Activated CD8-positive, alpha-beta memory T cell treated with anti-CD3 and anti-CD28 coated beads for 48 hours (primary cell): ENCODE data around the gene TEKTIP1.
"Not testable (repeated sequence)": the region's sequence is repeated elsewhere in the genome, so short reads cannot be mapped to it uniquely, and the experiment has no call there.

Source experiments
- DNase-seq, 3 experiments: peaks; one replicate each; pipeline ENCODE4 v3.0.0-alpha.2; 2020; ENCODE audit warnings: low read depth in 2 of 3, low spot score in 2 of 3

TEKTIP1 gene

DNA sequence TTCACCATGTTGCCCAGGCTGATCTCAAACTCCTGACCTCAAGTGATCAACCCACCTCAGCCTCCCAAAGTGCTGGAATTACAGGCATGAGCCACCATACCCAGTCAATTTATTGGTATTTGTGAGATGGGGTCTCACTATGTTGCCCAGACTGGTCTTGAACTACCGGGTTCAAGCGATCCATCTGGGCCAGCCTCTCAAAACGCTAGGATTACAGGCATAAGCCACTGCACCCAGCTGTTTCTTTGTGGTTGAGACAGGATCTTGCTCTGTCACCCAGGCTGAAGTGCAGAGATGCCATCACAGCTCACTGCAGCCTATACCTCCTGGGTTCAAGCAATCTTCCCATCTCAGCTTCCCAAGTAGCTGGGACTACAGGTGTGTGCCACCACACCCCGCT, 42.8 kb downstream of the TEKTIP1 start:
- not testable (repeated sequence) for DNase-seq

DNA sequence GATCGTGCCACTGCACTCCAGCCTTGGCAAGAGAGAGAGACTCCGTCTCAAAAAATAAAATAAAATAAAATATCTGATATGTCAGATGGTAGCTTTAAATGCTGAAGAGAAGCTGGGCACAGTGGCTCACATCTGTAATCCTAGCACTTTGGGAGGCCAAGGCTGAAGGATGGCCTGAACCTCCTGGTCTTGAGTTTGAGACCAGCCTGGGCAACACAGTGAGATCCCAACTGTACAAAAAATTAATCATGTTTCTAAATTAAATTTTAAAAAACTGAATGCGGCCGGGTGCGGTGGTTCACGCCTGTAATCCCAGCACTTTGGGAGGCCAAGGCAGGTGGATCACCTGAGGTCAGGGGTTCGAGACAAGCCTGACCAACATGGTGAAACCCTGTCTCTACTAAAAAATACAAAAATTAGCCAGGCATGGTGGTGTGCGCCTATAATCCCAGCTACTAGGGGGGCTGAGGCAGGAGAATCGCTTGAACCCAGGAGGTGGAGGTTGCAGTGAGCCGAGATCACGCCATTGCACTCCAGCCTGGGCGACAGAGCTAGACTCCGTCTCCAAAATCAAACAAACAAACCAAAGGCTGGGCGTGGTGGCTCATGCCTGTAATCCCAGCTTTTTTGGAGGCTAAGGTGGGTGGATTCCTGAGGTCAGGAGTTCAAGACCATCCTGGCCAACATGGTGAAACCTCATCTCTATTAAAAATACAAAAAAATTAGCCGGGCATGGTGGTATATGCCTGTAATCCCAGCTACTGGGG, 45.2 kb downstream of the TEKTIP1 start:
- DNase-seq, result not testable (repeated sequence)

DNA sequence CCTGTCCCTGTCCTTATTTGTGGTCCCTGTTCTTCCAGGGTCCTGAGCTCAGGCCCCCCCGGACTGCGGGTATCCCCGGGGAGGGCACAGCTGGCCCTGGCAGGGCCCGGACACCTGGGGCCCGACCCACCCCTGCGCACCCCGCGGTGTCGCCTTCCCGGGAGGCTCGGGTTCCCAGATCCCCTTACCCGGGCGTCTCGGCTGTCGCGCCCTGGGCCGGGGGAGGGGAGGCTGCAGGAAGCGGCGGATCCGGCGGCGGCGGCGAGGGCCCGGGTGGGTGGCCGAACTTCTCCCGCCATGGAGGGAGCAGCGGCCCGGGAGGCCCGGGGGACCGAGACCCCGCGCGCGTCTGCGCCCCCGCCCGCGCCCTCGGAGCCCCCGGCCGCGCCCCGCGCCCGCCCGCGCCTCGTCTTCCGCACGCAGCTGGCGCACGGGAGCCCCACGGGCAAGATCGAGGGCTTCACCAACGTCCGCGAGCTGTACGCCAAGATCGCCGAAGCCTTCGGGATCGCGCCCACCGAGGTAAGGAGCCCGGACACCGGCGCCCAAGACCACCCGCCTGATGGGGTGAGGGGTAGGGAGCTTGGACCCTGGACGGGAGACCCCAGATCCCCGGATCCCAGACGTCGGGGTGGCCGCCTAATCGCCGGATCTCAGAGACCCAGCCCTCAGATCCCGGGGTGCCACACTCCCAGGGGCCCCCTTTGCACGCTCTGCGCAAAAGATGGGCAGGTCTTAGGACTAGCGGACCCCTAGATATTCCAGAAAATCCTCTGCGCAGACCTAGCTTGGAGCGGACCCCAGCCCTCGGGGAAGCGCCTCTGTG, 46.5 kb downstream of the TEKTIP1 start, which contains the start of gene GIPC3:
TSS of gene GIPC3 (plus strand) at position 178 of the 826 bp plus-strand sequence. CDS start at position 298, 120 bp downstream.
- DNase-seq, result no peak

- no peak for DNase-seq
These were observed 47.2 kb downstream of the TEKTIP1 start for GRCh38 chr19:3586127-3586626.

- DNase-seq, result no peak
These were observed 47.9 kb downstream of the TEKTIP1 start for GRCh38 chr19:3586707-3587346.

DNA sequence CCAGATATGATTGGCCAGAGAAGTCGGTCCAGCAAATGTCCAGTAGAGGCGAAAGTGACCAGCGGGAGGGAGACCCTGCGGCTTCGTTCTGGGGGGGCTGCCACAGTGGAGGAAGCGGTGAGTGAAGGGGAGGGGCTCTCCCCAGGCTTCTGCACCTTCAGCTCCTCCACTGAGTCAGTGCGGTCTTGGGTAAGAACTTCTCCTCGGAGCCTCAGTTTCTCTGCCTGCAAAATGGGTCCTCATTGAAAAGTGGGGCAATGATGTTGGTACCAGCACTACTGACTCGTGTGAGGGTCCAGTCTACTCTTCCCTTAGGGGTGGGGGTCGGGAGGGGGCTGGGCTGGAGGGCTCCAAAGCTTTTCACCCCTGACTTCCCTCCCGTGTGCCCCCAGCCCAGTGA, 50.5 kb downstream of the TEKTIP1 start:
- DNase-seq, result no peak

DNA sequence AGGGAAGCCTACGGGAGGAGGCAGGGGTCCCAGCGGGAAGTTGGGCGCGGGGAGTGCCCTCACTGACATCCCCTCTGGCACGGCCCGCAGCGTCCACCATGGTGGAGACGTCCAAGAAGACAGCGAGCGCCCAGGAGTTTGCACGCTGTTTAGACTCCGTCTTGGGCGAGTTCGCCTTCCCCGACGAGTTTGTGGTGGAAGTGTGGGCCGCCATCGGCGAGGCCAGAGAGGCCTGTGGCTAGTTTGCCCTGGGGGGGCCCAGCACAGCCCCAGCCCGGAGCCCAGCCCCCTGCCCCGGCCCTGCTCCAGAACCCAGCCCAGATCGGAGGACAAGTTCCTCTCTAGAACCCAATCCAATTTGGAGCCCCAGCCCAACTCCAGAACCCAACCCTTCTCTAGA, 51.0 kb downstream of the TEKTIP1 start:
- DNase-seq, result no peak

GRCh38 chr19:3590991-3591659, 52.2 kb downstream of the TEKTIP1 start:
- DNase-seq, result no peak

GRCh38 chr19:3591876-3592613, 53.1 kb downstream of the TEKTIP1 start:
- DNase-seq, result no peak

GRCh38 chr19:3593156-3593555, 54.2 kb downstream of the TEKTIP1 start:
- DNase-seq, result no peak
